ENCODE measurements around the gene APBB1. TPM values are rescaled to one million over a fixed set of nuclear protein-coding genes. Genes with fewer than 3 reads are reported as not detected.

APBB1 gene
- total RNA-seq, 1 experiment from 2014 or later: 83.8 TPM

DNA sequence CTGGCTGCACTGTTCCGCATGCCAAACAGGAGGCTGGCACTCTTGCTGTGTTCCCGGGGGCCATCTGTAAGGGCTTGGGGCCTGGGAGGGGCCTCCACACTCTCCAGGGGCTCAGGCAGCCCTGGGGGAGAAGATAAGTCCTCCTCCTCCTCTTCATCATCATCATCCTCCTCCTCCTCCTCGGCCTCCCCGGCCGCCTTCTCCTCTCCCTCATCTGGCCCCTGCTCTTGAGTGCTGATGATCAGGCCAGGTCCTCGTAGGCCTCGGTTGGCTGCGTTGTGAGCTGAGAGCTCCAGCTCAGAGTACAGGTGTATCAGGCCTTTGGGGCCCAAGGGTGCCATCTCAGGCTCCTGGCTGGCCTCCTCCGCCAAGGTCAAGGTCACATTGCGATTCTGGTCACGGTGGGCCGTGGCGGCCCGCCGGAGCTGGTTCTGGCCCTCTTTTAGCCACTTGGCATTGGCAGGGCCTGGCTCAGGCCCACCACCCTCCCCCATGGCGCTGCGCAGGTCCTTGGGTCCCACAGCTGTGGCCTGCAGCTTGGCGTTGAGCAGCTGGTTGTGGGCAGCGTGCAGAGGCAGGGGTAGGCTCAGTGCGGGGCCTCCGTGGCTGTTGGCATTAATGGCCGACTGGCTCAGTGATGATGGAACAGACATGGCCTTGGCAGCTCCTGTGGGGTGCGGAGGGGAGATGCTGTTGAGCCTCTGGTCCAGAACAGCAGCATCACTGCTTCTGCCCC is 8.0 kb downstream of the APBB1 start:
- CTCF ChIA-PET: no interaction called here

DNA sequence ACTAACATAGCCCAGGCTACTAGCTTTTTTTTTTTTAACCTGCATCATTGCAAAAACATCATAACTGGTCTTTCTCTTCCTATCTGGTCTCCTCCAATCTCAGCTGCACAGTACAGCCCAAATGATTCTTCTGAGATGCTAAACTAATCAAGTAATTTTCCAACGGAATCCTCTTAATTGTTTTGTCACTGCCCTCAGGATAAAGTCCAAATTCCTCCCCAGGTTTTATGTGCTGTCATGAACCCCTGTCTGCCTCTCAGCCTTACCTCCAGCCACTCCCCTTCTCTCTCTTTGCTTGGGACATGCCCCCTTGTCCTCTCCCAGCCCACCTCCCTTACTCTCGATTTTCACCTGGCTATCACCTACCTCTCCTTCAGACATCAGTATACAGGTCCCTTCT is 12.5 kb downstream of the APBB1 start:
- POLR2A ChIA-PET (ENCODE audit: low non-redundant PET): no interaction called here
- Histone ChIP-seq H3K4me1 (ENCODE audit: insufficient read depth, low read length, poor library complexity, severe bottlenecking) (peaks cover 8% of the 10 kb centered on the region), H3K9me3 (ENCODE audit: low read depth, low read length, poor library complexity, severe bottlenecking) (no peaks in the 10 kb centered on the region), H3K36me3 (ENCODE audit: insufficient read depth, low read length, poor library complexity, severe bottlenecking) (peaks cover 21% of the 10 kb centered on the region), H3K4me3 (ENCODE audit: low read depth, low read length, poor library complexity, severe bottlenecking) (no peak overlapping the region), H3K27ac (ENCODE audit: low read depth, low read length, poor library complexity, severe bottlenecking) (no peak overlapping the region), H3K27me3 (replicated peaks; ENCODE audit: insufficient read depth, low read depth, low read length, poor library complexity) (no peaks in the 10 kb centered on the region)
- no TSS peak for BruUV-seq (replicated peaks)
- intact Hi-C loops (cut with micrococcal nuclease; ENCODE audit: unreplicated experiment): no loop called here
- TF ChIP-seq, protein P1, sequence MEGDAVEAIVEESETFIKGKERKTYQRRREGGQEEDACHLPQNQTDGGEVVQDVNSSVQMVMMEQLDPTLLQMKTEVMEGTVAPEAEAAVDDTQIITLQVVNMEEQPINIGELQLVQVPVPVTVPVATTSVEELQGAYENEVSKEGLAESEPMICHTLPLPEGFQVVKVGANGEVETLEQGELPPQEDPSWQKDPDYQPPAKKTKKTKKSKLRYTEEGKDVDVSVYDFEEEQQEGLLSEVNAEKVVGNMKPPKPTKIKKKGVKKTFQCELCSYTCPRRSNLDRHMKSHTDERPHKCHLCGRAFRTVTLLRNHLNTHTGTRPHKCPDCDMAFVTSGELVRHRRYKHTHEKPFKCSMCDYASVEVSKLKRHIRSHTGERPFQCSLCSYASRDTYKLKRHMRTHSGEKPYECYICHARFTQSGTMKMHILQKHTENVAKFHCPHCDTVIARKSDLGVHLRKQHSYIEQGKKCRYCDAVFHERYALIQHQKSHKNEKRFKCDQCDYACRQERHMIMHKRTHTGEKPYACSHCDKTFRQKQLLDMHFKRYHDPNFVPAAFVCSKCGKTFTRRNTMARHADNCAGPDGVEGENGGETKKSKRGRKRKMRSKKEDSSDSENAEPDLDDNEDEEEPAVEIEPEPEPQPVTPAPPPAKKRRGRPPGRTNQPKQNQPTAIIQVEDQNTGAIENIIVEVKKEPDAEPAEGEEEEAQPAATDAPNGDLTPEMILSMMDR (conservative IDR thresholded peaks at IDR 0.05; ENCODE audit: low read depth, low read length): no peak
- no peak for TF ChIP-seq EZH2 (IDR thresholded peaks at IDR 0.05; ENCODE audit: borderline replicate concordance, low read depth, low read length, poor library complexity, severe bottlenecking)
- no peak for DNase-seq (ENCODE audit: low spot score)
- CTCF ChIA-PET: interaction anchor here (0.6 kb wide), 1 partner anchor 37 kb away, joined by 3 read pairs; no protein-coding TSS in a partner anchor

More for the DNA sequence above, 8.0 kb downstream of the APBB1 start:
- H3K4me1 ChIP-seq (ENCODE audit: insufficient read depth, low read length, poor library complexity, severe bottlenecking): peaks cover 12% of the 10 kb centered on the region
- BruUV-seq (replicated peaks): no TSS peak
- H3K27ac ChIP-seq (ENCODE audit: low read depth, low read length, poor library complexity, severe bottlenecking): no peak overlapping the region
- peaks cover 12% of the 10 kb centered on the region for H3K36me3 ChIP-seq (ENCODE audit: insufficient read depth, low read length, poor library complexity, severe bottlenecking)
- POLR2A ChIA-PET (ENCODE audit: low non-redundant PET): no interaction called here
- no peak overlapping the region for H3K4me3 ChIP-seq (ENCODE audit: low read depth, low read length, poor library complexity, severe bottlenecking)
- no peak for TF ChIP-seq EZH2 (IDR thresholded peaks at IDR 0.05; ENCODE audit: borderline replicate concordance, low read depth, low read length, poor library complexity, severe bottlenecking)
- TF ChIP-seq, protein P1 (conservative IDR thresholded peaks at IDR 0.05; ENCODE audit: low read depth, low read length): no peak
- intact Hi-C loops (cut with micrococcal nuclease; ENCODE audit: unreplicated experiment): no loop called here
- no peak for DNase-seq (ENCODE audit: low spot score)
- H3K27me3 ChIP-seq (replicated peaks; ENCODE audit: insufficient read depth, low read depth, low read length, poor library complexity): no peaks in the 10 kb centered on the region
- H3K9me3 ChIP-seq (ENCODE audit: low read depth, low read length, poor library complexity, severe bottlenecking): no peaks in the 10 kb centered on the region

DNA sequence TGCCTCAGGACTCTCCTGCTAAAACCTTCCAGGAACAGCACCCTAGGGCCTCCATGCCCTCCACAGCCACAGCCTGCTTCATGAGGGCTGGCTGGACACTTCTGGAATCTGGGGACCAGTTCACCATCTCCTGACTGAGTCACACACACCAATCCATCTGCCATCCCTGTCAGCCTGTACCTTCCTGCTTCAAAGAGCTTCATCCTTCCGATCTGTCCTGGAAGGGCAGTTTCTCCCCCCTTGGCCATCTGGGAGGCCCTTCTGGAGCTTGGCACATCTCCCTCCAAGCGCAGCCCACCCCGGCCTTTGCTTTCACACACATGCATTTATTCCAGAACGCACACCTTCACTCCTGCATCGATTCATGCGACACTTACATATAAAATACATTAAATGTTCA is 13.0 kb downstream of the APBB1 start:
- CTCF ChIA-PET: interaction anchor here (0.6 kb wide), 1 partner anchor 37 kb away, joined by 3 read pairs; no protein-coding TSS in a partner anchor
- no peaks in the 10 kb centered on the region for H3K9me3 ChIP-seq (ENCODE audit: low read depth, low read length, poor library complexity, severe bottlenecking)
- intact Hi-C loops (cut with micrococcal nuclease; ENCODE audit: unreplicated experiment): no loop called here
- H3K27me3 ChIP-seq (replicated peaks; ENCODE audit: insufficient read depth, low read depth, low read length, poor library complexity): no peaks in the 10 kb centered on the region
- peaks cover 8% of the 10 kb centered on the region for H3K4me1 ChIP-seq (ENCODE audit: insufficient read depth, low read length, poor library complexity, severe bottlenecking)
- no peak overlapping the region for H3K27ac ChIP-seq (ENCODE audit: low read depth, low read length, poor library complexity, severe bottlenecking)
- no peak for DNase-seq (ENCODE audit: low spot score)
- H3K36me3 ChIP-seq (ENCODE audit: insufficient read depth, low read length, poor library complexity, severe bottlenecking): peaks cover 23% of the 10 kb centered on the region
- BruUV-seq (replicated peaks): no TSS peak
- no peak for TF ChIP-seq EZH2 (IDR thresholded peaks at IDR 0.05; ENCODE audit: borderline replicate concordance, low read depth, low read length, poor library complexity, severe bottlenecking)
- TF ChIP-seq, protein P1 (conservative IDR thresholded peaks at IDR 0.05; ENCODE audit: low read depth, low read length): no peak
- POLR2A ChIA-PET (ENCODE audit: low non-redundant PET): no interaction called here
- no peak overlapping the region for H3K4me3 ChIP-seq (ENCODE audit: low read depth, low read length, poor library complexity, severe bottlenecking)

Measured in A673 (cell line).